ENCODE results near the gene GRAMD1B. TPM values are rescaled to one million over a fixed set of nuclear protein-coding genes. Genes with fewer than 3 reads are reported as not detected.
A peak's percentile ranks its signal among the peaks of the same experiment; 100 is the strongest.

Gene GRAMD1B
- total RNA-seq, 1 donor from 2014 or later: 15.0 TPM

- POLR2A ChIA-PET: no interaction called here
Observed at GRCh38 chr11:123544631-123545375, 114.7 kb downstream of the GRAMD1B start.

DNA sequence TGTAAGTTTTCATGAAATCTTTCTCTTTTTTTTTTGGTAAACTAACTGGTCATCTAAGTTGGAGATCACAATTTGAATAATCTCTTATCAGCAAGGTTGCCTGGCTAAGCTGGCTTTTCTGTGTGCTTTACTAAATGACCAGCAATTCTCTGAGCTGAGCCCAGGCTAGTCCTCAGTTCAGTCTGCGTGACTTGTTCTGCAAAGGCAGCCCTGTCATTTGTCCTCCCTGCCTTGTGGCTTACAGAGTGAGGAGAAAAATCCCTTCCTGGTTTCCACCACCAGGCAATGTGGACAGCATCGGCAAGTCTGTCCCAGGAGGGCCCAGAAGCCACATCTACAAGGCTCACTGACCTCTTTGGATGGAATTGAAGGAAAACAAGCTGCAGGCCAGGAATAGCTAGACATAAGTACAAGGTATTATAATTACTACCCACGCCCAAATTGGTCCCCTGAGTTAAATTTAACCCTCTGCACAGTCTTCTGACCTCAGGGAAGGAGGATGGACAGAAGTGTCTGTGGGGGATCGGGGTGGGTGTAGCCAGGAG, 115.7 kb downstream of the GRAMD1B start:
- peaks cover 16% of the 10 kb centered on the region for H3K4me1 Mint-ChIP-seq
- intact Hi-C loops (cut with micrococcal nuclease): no loop called here
- ATAC-seq (ENCODE audit: low read depth): no peak
- CTCF ChIA-PET: interaction anchor here (1.2 kb wide), 1 partner anchor 162 kb away, joined by 3 read pairs; no protein-coding TSS in a partner anchor
- H3K27me3 Mint-ChIP-seq: no peaks in the 10 kb centered on the region
- DNase-seq: no peak
- TF ChIP-seq, protein P1, sequence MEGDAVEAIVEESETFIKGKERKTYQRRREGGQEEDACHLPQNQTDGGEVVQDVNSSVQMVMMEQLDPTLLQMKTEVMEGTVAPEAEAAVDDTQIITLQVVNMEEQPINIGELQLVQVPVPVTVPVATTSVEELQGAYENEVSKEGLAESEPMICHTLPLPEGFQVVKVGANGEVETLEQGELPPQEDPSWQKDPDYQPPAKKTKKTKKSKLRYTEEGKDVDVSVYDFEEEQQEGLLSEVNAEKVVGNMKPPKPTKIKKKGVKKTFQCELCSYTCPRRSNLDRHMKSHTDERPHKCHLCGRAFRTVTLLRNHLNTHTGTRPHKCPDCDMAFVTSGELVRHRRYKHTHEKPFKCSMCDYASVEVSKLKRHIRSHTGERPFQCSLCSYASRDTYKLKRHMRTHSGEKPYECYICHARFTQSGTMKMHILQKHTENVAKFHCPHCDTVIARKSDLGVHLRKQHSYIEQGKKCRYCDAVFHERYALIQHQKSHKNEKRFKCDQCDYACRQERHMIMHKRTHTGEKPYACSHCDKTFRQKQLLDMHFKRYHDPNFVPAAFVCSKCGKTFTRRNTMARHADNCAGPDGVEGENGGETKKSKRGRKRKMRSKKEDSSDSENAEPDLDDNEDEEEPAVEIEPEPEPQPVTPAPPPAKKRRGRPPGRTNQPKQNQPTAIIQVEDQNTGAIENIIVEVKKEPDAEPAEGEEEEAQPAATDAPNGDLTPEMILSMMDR (IDR thresholded peaks at IDR 0.05): no peak
- no peaks in the 10 kb centered on the region for H3K36me3 Mint-ChIP-seq (ENCODE audit: low read depth)
- no peaks in the 10 kb centered on the region for H3K9me3 Mint-ChIP-seq
- no peak overlapping the region for H3K27ac Mint-ChIP-seq
- no peak overlapping the region for H3K4me3 Mint-ChIP-seq
- POLR2A ChIA-PET: no interaction called here

More at GRCh38 chr11:123544631-123545375, 114.7 kb downstream of the GRAMD1B start:
- no peaks in the 10 kb centered on the region for H3K27me3 Mint-ChIP-seq
- no peak for DNase-seq
- H3K36me3 Mint-ChIP-seq (ENCODE audit: low read depth): no peaks in the 10 kb centered on the region
- peaks cover 16% of the 10 kb centered on the region for H3K4me1 Mint-ChIP-seq
- no peak overlapping the region for H3K27ac Mint-ChIP-seq
- ATAC-seq (ENCODE audit: low read depth): no peak
- H3K9me3 Mint-ChIP-seq: no peaks in the 10 kb centered on the region
- H3K4me3 Mint-ChIP-seq: no peak overlapping the region
- TF ChIP-seq, protein P1 (IDR thresholded peaks at IDR 0.05): no peak
- intact Hi-C loops (cut with micrococcal nuclease): no loop called here
- CTCF ChIA-PET: no interaction called here

- Mint-ChIP-seq H3K9me3 (no peaks in the 10 kb centered on the region), H3K4me1 (peaks cover 16% of the 10 kb centered on the region), H3K27ac (no peak overlapping the region), H3K36me3 (ENCODE audit: low read depth) (no peaks in the 10 kb centered on the region), H3K27me3 (no peaks in the 10 kb centered on the region), H3K4me3 (no peak overlapping the region)
- POLR2A ChIA-PET: no interaction called here
- intact Hi-C loops (cut with micrococcal nuclease): no loop called here
- CTCF ChIA-PET: interaction anchor here (1.2 kb wide), 1 partner anchor 161 kb away, joined by 3 read pairs; no protein-coding TSS in a partner anchor
- TF ChIP-seq, protein P1 (IDR thresholded peaks at IDR 0.05): no peak
- ATAC-seq (ENCODE audit: low read depth): no peak
- DNase-seq: no peak
Observed at GRCh38 chr11:123546515-123546914, 116.4 kb downstream of the GRAMD1B start.

DNA sequence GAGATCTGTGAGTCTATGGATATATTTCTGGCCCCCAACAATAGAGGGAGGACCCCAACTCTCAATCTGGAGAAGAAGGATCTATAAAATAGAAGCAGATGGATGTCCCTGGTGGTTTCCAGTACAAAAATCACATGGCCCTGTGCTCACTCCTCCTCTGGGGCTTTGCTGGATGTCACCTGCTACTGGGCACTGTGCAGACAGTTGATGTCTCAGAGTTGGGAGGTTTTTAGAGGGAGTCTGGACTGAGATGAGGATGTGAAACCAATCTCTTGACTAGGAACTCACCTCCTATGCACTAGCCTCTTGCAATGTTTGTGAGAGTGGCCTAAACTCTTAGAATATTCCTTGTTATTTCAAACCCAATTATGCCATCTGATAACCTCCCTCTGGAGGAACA, 117.1 kb downstream of the GRAMD1B start:
- peaks cover 16% of the 10 kb centered on the region for H3K4me1 Mint-ChIP-seq
- POLR2A ChIA-PET: no interaction called here
- TF ChIP-seq, protein P1 (IDR thresholded peaks at IDR 0.05): no peak
- CTCF ChIA-PET: no interaction called here
- no peak overlapping the region for H3K27ac Mint-ChIP-seq
- DNase-seq (no peak), ATAC-seq (ENCODE audit: low read depth) (peak; percentile 75)
- intact Hi-C loops (cut with micrococcal nuclease): no loop called here
- no peaks in the 10 kb centered on the region for H3K27me3 Mint-ChIP-seq
- H3K9me3 Mint-ChIP-seq: no peaks in the 10 kb centered on the region
- no peaks in the 10 kb centered on the region for H3K36me3 Mint-ChIP-seq (ENCODE audit: low read depth)
- H3K4me3 Mint-ChIP-seq: no peak overlapping the region

- ATAC-seq (ENCODE audit: low read depth) (no peak), DNase-seq (no peak)
- Mint-ChIP-seq H3K36me3 (ENCODE audit: low read depth) (no peaks in the 10 kb centered on the region), H3K27me3 (no peaks in the 10 kb centered on the region), H3K27ac (no peak overlapping the region), H3K4me3 (no peak overlapping the region), H3K9me3 (no peaks in the 10 kb centered on the region), H3K4me1 (peaks cover 16% of the 10 kb centered on the region)
- ChIA-PET CTCF (interaction anchor here (0.7 kb wide), 1 partner anchor 10 kb away, joined by 3 read pairs; no protein-coding TSS in a partner anchor), POLR2A (no interaction called here)
- TF ChIP-seq, protein P1 (IDR thresholded peaks at IDR 0.05): no peak
- intact Hi-C loops (cut with micrococcal nuclease): no loop called here
Observed at GRCh38 chr11:123548774-123549173, 118.7 kb downstream of the GRAMD1B start.

Data from activated B cell treated with CpG ODN at 0.5 μM for 24 hours (primary cell).